Measurements from ENCODE around the gene THRAP3.

- no peak for TF ChIP-seq HMGXB4 (CRISPR knock-in tag; IDR thresholded peaks at IDR 0.05)
- TF ChIP-seq, protein P1, sequence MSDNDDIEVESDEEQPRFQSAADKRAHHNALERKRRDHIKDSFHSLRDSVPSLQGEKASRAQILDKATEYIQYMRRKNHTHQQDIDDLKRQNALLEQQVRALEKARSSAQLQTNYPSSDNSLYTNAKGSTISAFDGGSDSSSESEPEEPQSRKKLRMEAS (CRISPR knock-in tag; IDR thresholded peaks at IDR 0.05): no peak
- no peak for TF ChIP-seq CTCF (IDR thresholded peaks at IDR 0.05)
- TF ChIP-seq ZBTB43 (CRISPR knock-in tag; IDR thresholded peaks at IDR 0.05): no peak
- TF ChIP-seq JUN (CRISPR knock-in tag; IDR thresholded peaks at IDR 0.05): no peak
- no peak for TF ChIP-seq ZNF232 (CRISPR knock-in tag; IDR thresholded peaks at IDR 0.05)
- TF ChIP-seq ATF2 (CRISPR knock-in tag; IDR thresholded peaks at IDR 0.05; ENCODE audit: borderline replicate concordance, low read depth): no peak
- no peak for TF ChIP-seq FOXK1 (CRISPR knock-in tag; IDR thresholded peaks at IDR 0.05)
Measured at GRCh38 chr1:36304521-36304920, 80.3 kb downstream of the THRAP3 start.
